ENCODE data around the gene PSTPIP2. TPM values are rescaled to one million over a fixed set of nuclear protein-coding genes. Genes with fewer than 3 reads are reported as not detected.

The PSTPIP2 gene
- total RNA-seq, 1 experiment from 2014 or later, result 0.39 TPM

DNA sequence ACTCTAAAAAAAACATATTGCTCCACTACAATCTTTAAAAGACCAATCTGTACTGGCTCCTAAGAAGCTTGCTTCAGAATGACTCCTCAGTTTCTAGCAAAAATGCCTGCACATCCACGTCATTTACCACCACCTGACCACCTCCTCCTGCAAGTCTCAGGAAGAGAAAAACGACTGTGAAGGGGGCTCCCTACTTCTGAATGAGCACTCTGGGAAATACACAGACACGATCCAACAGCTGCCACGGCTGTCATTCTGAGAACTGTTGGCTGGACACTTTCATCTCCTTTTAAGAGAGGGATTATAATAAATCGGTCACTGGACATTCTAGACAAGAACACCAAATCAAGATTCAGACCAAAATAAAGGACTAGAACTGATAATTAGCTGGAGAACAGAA, 126.4 kb downstream of the PSTPIP2 start:
- Histone ChIP-seq H3K27me3 (ENCODE audit: control insufficient read depth, insufficient read depth, low read length) (no peaks in the 10 kb centered on the region), H3K4me1 (ENCODE audit: control insufficient read depth, insufficient read depth, low read length) (no peaks in the 10 kb centered on the region), H3K9me3 (ENCODE audit: control insufficient read depth, insufficient read depth, low read depth, low read length) (no peaks in the 10 kb centered on the region), H3K4me3 (ENCODE audit: low read depth in 2 of 2, low read length in 2 of 2) (no peak overlapping the region), H3K27ac (ENCODE audit: low read length) (no peak overlapping the region), H3K36me3 (ENCODE audit: control insufficient read depth, insufficient read depth, low read length) (peaks cover 3% of the 10 kb centered on the region; the same call in 1 of the 2 replicates)
- ChIA-PET CTCF (no interaction called here), POLR2A (no interaction called here)
- BruUV-seq (replicated peaks), result no TSS peak
- intact Hi-C loops (cut with micrococcal nuclease; ENCODE audit: unreplicated experiment), result no loop called here
- TF ChIP-seq, protein P1, sequence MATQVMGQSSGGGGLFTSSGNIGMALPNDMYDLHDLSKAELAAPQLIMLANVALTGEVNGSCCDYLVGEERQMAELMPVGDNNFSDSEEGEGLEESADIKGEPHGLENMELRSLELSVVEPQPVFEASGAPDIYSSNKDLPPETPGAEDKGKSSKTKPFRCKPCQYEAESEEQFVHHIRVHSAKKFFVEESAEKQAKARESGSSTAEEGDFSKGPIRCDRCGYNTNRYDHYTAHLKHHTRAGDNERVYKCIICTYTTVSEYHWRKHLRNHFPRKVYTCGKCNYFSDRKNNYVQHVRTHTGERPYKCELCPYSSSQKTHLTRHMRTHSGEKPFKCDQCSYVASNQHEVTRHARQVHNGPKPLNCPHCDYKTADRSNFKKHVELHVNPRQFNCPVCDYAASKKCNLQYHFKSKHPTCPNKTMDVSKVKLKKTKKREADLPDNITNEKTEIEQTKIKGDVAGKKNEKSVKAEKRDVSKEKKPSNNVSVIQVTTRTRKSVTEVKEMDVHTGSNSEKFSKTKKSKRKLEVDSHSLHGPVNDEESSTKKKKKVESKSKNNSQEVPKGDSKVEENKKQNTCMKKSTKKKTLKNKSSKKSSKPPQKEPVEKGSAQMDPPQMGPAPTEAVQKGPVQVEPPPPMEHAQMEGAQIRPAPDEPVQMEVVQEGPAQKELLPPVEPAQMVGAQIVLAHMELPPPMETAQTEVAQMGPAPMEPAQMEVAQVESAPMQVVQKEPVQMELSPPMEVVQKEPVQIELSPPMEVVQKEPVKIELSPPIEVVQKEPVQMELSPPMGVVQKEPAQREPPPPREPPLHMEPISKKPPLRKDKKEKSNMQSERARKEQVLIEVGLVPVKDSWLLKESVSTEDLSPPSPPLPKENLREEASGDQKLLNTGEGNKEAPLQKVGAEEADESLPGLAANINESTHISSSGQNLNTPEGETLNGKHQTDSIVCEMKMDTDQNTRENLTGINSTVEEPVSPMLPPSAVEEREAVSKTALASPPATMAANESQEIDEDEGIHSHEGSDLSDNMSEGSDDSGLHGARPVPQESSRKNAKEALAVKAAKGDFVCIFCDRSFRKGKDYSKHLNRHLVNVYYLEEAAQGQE (IDR thresholded peaks at IDR 0.05; ENCODE audit: insufficient read depth in 1 of 2, low read depth in 2 of 2, low read length in 1 of 2), result no peak
- TF ChIP-seq POLR2AphosphoS5 (IDR thresholded peaks at IDR 0.05; ENCODE audit: low read depth, low read length) (no peak), SIN3A (IDR thresholded peaks at IDR 0.05; ENCODE audit: borderline replicate concordance, insufficient read depth, low read depth, low read length) (no peak), TCF7L2 (IDR thresholded peaks at IDR 0.05; ENCODE audit: low read depth, low read length) (no peak)
- TF ChIP-seq, protein P2, sequence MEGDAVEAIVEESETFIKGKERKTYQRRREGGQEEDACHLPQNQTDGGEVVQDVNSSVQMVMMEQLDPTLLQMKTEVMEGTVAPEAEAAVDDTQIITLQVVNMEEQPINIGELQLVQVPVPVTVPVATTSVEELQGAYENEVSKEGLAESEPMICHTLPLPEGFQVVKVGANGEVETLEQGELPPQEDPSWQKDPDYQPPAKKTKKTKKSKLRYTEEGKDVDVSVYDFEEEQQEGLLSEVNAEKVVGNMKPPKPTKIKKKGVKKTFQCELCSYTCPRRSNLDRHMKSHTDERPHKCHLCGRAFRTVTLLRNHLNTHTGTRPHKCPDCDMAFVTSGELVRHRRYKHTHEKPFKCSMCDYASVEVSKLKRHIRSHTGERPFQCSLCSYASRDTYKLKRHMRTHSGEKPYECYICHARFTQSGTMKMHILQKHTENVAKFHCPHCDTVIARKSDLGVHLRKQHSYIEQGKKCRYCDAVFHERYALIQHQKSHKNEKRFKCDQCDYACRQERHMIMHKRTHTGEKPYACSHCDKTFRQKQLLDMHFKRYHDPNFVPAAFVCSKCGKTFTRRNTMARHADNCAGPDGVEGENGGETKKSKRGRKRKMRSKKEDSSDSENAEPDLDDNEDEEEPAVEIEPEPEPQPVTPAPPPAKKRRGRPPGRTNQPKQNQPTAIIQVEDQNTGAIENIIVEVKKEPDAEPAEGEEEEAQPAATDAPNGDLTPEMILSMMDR (IDR thresholded peaks at IDR 0.05), result no peak
- in situ Hi-C loops (cut with HindIII; ENCODE audit: low pct_unique_long_range_greater_than_20kb, low sequenced_read_pairs), result no loop called here
- DNase-seq (ENCODE audit: low read depth, low spot score), result no peak
- no peak for ATAC-seq

DNA sequence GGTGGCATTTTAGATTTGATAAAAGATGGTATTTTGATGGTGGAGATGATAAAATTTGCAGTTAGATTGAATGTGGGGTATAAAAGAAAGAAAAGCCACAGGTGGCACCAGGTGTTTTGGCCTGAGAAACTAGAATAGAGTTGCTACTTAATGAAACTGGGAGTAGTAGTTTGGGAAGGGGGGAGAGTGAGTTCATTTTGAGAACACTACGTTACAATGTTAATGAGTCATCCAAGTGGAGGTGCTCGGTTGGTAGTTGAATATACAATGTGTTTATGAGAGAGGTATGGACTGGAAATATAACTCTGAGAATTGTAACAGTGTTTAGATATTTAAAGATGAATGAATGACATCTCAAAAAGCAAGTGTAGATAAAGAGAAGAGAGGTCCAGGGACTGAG, 131.3 kb downstream of the PSTPIP2 start:
- Histone ChIP-seq H3K36me3 (ENCODE audit: control insufficient read depth, insufficient read depth, low read length) (no peaks in the 10 kb centered on the region), H3K4me3 (ENCODE audit: low read depth in 2 of 2, low read length in 2 of 2) (no peak overlapping the region), H3K27me3 (ENCODE audit: control insufficient read depth, insufficient read depth, low read length) (no peaks in the 10 kb centered on the region), H3K27ac (ENCODE audit: low read length) (no peak overlapping the region), H3K9me3 (ENCODE audit: control insufficient read depth, insufficient read depth, low read depth, low read length) (no peaks in the 10 kb centered on the region), H3K4me1 (ENCODE audit: control insufficient read depth, insufficient read depth, low read length) (no peaks in the 10 kb centered on the region)
- ATAC-seq, result no peak
- in situ Hi-C loops (cut with HindIII; ENCODE audit: low pct_unique_long_range_greater_than_20kb, low sequenced_read_pairs) (no loop called here), intact Hi-C loops (cut with micrococcal nuclease; ENCODE audit: unreplicated experiment) (no loop called here)
- no TSS peak for BruUV-seq (replicated peaks)
- ChIA-PET POLR2A (no interaction called here), CTCF (no interaction called here)
- DNase-seq (ENCODE audit: low read depth, low spot score), result no peak
- TF ChIP-seq, protein P2 (IDR thresholded peaks at IDR 0.05), result no peak
- TF ChIP-seq POLR2AphosphoS5 (IDR thresholded peaks at IDR 0.05; ENCODE audit: low read depth, low read length), result no peak
- no peak for TF ChIP-seq SIN3A (IDR thresholded peaks at IDR 0.05; ENCODE audit: borderline replicate concordance, insufficient read depth, low read depth, low read length)
- TF ChIP-seq TCF7L2 (IDR thresholded peaks at IDR 0.05; ENCODE audit: low read depth, low read length), result no peak
- TF ChIP-seq, protein P1 (IDR thresholded peaks at IDR 0.05; ENCODE audit: insufficient read depth in 1 of 2, low read depth in 2 of 2, low read length in 1 of 2), result no peak
